CD14-positive monocyte (primary cell): Measurements from ENCODE around the gene C15orf61. TPM values are rescaled to one million over a fixed set of nuclear protein-coding genes. Genes with fewer than 3 reads are reported as not detected.

Source experiments
- DNase-seq, 3 donors: peaks; one replicate each; pipeline ENCODE4 v3.0.0-alpha.2; 2011 to 2022
- H2AFZ ChIP-seq: 2 replicates; pipeline ENCODE4 v1.6.0; 2012; ENCODE audit warnings: mild to moderate bottlenecking, low read depth, low read length, inconsistent platforms; ENCODE audit not compliant: insufficient read depth, poor library complexity, severe bottlenecking
- H3K27ac ChIP-seq, 2 donors: 1 replicate in 1 of 2; 2 replicates in 1 of 2; pipeline ENCODE4 v1.5.1; 2012 to 2013; ENCODE audit warnings: low read length in 2 of 2, control low read depth in 1 of 2, inconsistent platforms in 1 of 2, low read depth in 1 of 2, mild to moderate bottlenecking in 1 of 2
- H3K27me3 ChIP-seq, 2 donors: one replicate each; pipeline versions ENCODE4 v1.6.0 to v1.6.1; 2011 to 2013; ENCODE audit warnings: low read length in 2 of 2; ENCODE audit not compliant: control insufficient read depth in 2 of 2, insufficient read depth in 2 of 2
- H3K36me3 ChIP-seq, 2 donors: replicated peaks in 1 of 2; 1 replicate in 1 of 2; 2 replicates in 1 of 2; pipeline versions ENCODE4 v1.5.1 to v1.6.1; 2012 to 2013; ENCODE audit warnings: low read length in 2 of 2, control low read depth in 1 of 2, inconsistent platforms in 1 of 2, mild to moderate bottlenecking in 1 of 2; ENCODE audit not compliant: insufficient read depth in 2 of 2, control insufficient read depth in 1 of 2
- H3K4me1 ChIP-seq, 2 donors: 1 replicate in 1 of 2; 2 replicates in 1 of 2; pipeline versions ENCODE4 v1.5.1 to v1.6.1; 2012 to 2013; ENCODE audit warnings: low read length in 2 of 2, control low read depth in 1 of 2, inconsistent platforms in 1 of 2, mild to moderate bottlenecking in 1 of 2, moderate library complexity in 1 of 2; ENCODE audit not compliant: insufficient read depth in 2 of 2, control insufficient read depth in 1 of 2
- H3K4me2 ChIP-seq: replicated peaks from 2 replicates; pipeline ENCODE3; 2012; ENCODE audit warnings: low read length, moderate library complexity, mild to moderate bottlenecking; ENCODE audit not compliant: poor library complexity, severe bottlenecking; ENCODE audit errors: extremely low read depth
- H3K4me3 ChIP-seq, 3 experiments: fragments of 200-600 bp in 1 of 3; sonication (generic) in 1 of 3; replicated peaks in 1 of 3; 1 replicate in 2 of 3; 2 replicates in 1 of 3; pipeline ENCODE4 v1.5.1; 2011 to 2013; ENCODE audit warnings: low read length in 3 of 3, mild to moderate bottlenecking in 3 of 3, control low read depth in 2 of 3, low read depth in 2 of 3, inconsistent platforms in 1 of 3, moderate library complexity in 1 of 3
- H3K79me2 ChIP-seq: 2 replicates; pipeline ENCODE4 v1.6.0; 2012; ENCODE audit warnings: mild to moderate bottlenecking, control low read depth, inconsistent platforms, low read length, moderate library complexity; ENCODE audit not compliant: insufficient read depth
- H3K9ac ChIP-seq: 2 replicates; pipeline ENCODE4 v1.6.0; 2017; ENCODE audit warnings: low read length, mild to moderate bottlenecking; ENCODE audit not compliant: insufficient read depth, poor library complexity, severe bottlenecking
- H3K9me3 ChIP-seq, 2 donors: replicated peaks in 1 of 2; 1 replicate in 1 of 2; 2 replicates in 1 of 2; pipeline versions ENCODE4 v1.5.1 to v1.6.1; 2012 to 2013; ENCODE audit warnings: low read length in 2 of 2, control low read depth in 1 of 2; ENCODE audit not compliant: control insufficient read depth in 1 of 2, insufficient read depth in 1 of 2
- H4K20me1 ChIP-seq: 2 replicates; pipeline ENCODE4 v1.6.0; 2012; ENCODE audit warnings: mild to moderate bottlenecking, low read length, control low read depth, moderate library complexity; ENCODE audit not compliant: insufficient read depth
- H3K27ac Mint-ChIP-seq, 7 donors: one replicate each; pipeline ENCODE4 v1.8.0; 2020; ENCODE audit warnings: mild to moderate bottlenecking in 7 of 7, mixed read lengths in 7 of 7, moderate library complexity in 6 of 7, inconsistent platforms in 2 of 7
- H3K27me3 Mint-ChIP-seq, 3 donors: one replicate each; pipeline ENCODE4 v1.8.0; 2021 to 2022; ENCODE audit warnings: low read depth in 3 of 3, mild to moderate bottlenecking in 3 of 3, mixed read lengths in 3 of 3, moderate library complexity in 3 of 3, inconsistent platforms in 1 of 3
- H3K36me3 Mint-ChIP-seq, 2 donors: one replicate each; pipeline ENCODE4 v1.8.0; 2020; ENCODE audit warnings: mixed read lengths in 2 of 2, inconsistent platforms in 1 of 2, mild to moderate bottlenecking in 1 of 2
- H3K4me1 Mint-ChIP-seq: one replicate; pipeline ENCODE4 v1.8.0; 2020; ENCODE audit warnings: mild to moderate bottlenecking, mixed read lengths
- H3K4me3 Mint-ChIP-seq, 2 donors: one replicate each; pipeline ENCODE4 v1.8.0; 2020; ENCODE audit warnings: mild to moderate bottlenecking in 2 of 2, mixed read lengths in 2 of 2, moderate library complexity in 1 of 2
- H3K9me3 Mint-ChIP-seq, 7 donors: one replicate each; pipeline ENCODE4 v1.8.0; 2020 to 2022; ENCODE audit warnings: mixed read lengths in 7 of 7, mild to moderate bottlenecking in 6 of 7, moderate library complexity in 6 of 7, inconsistent platforms in 2 of 7
- WGBS: methylation state at CpG from one replicate; pipeline ENCODE4 v1.1.5; 2013; ENCODE audit warnings: missing lambda C conversion rate; ENCODE audit not compliant: insufficient coverage; 5-methylcytosine and 5-hydroxymethylcytosine counted together
- intact Hi-C, 2 donors: fragments of 100-400 bp; cut with micrococcal nuclease; formaldehyde crosslinking; loops; one replicate each; pipeline versions ENCODE4 v1.15.0 to v1.15.1; 2023
- polyA plus RNA-seq, 3 donors: library from polyadenylated mRNA; depleted of rRNA in 1 of 3; unstranded in 2 of 3; stranded (reverse) in 1 of 3; fragments of 300-500 nt in 2 of 3; fragments of >200 nt in 1 of 3; fragmentation: Illumina TruSeq in 2 of 3; gene quantifications; 1 replicate in 2 of 3; 2 replicates in 1 of 3; pipeline ENCODE4 v1.2.3, GENCODE V29; 2012 to 2021
- TF ChIP-seq, protein P1 (sequence below): fragments of 200-600 bp; IDR thresholded peaks from one replicate; pipeline ENCODE4 v1.8.0; 2022; ENCODE audit warnings: antibody characterized with exemption, mild to moderate bottlenecking

C15orf61 gene
- polyA plus RNA-seq, 3 donors: 3.2 to 3.9 (median 3.6) TPM

DNA sequence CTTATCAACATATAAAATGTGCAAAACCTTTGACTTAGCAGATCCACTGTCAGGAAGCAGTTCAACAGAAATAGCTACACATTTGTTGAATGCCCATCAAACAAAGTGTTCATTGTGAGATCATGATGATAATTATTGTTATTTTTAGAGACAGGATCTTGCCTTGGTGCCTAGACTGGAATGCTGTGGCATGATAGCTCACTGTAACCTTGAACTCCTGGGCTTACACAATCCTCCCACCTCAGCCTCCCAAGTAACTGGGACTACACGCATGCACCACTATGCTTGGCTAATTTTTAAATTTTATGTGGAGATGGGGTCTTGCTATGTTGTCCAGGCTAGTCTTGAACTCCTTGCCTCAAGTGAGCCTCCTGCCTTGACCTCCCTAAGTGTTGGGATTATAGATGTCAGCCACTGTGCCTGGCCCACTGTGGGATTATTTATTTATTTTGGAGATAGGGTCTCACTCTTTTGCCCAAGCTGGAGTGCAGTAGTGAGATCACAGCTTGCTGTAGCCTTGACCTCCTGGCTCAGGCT is 30.3 kb downstream of the C15orf61 start:
- no CpG with 5 or more reads among the region's 1 CpG for WGBS
- intact Hi-C loops: no loop called here
- Histone ChIP-seq H2AFZ (no peak overlapping the region), H3K4me1 (no peaks in the 10 kb centered on the region), H3K9ac (no peak overlapping the region), H3K4me2 (no peak overlapping the region), H3K9me3 (no peaks in the 10 kb centered on the region), H4K20me1 (no peaks in the 10 kb centered on the region), H3K4me3 (no peak overlapping the region), H3K27me3 (no peaks in the 10 kb centered on the region), H3K27ac (no peak overlapping the region), H3K36me3 (peaks cover 36 to 63% of the 10 kb centered on the region in 2 donors), H3K79me2 (peaks cover 6% of the 10 kb centered on the region)
- no peaks in the 10 kb centered on the region for H3K27me3 Mint-ChIP-seq
- peaks cover 41 to 56% of the 10 kb centered on the region in 2 donors for H3K36me3 Mint-ChIP-seq
- no peak overlapping the region for H3K4me3 Mint-ChIP-seq
- no peak for DNase-seq
- H3K27ac Mint-ChIP-seq: no peak overlapping the region
- no peaks in the 10 kb centered on the region for H3K9me3 Mint-ChIP-seq
- H3K4me1 Mint-ChIP-seq: peaks cover 18% of the 10 kb centered on the region
- TF ChIP-seq, protein P1, sequence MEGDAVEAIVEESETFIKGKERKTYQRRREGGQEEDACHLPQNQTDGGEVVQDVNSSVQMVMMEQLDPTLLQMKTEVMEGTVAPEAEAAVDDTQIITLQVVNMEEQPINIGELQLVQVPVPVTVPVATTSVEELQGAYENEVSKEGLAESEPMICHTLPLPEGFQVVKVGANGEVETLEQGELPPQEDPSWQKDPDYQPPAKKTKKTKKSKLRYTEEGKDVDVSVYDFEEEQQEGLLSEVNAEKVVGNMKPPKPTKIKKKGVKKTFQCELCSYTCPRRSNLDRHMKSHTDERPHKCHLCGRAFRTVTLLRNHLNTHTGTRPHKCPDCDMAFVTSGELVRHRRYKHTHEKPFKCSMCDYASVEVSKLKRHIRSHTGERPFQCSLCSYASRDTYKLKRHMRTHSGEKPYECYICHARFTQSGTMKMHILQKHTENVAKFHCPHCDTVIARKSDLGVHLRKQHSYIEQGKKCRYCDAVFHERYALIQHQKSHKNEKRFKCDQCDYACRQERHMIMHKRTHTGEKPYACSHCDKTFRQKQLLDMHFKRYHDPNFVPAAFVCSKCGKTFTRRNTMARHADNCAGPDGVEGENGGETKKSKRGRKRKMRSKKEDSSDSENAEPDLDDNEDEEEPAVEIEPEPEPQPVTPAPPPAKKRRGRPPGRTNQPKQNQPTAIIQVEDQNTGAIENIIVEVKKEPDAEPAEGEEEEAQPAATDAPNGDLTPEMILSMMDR: no peak

DNA sequence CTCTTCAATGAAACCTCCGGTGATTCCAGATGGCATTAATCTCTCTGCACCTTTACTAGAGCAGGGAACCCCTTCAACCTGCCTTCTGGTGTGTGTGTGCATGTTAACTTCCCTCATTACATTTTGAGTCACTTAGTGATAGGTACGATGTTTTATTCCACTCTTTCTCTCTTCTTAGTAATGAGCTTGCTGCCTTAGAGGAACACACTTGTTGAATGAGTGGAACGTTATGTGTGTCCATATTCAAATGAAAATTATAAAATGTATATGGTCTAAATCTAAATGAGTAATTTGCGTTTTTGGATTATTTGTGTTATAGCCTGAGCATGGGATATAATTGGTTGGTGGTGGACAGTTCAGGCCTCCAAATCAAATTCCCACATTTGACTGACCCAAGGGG is 33.6 kb downstream of the C15orf61 start:
- peaks cover 53 to 67% of the 10 kb centered on the region in 2 donors for H3K36me3 Mint-ChIP-seq
- intact Hi-C loops: no loop called here

More for the DNA sequence above, 33.6 kb downstream of the C15orf61 start:
- Mint-ChIP-seq H3K27ac (no peak overlapping the region), H3K4me1 (peaks cover 6% of the 10 kb centered on the region), H3K27me3 (no peaks in the 10 kb centered on the region), H3K9me3 (peaks cover 0 to 10% (median 1%) of the 10 kb centered on the region in 7 donors), H3K4me3 (no peak overlapping the region)
- no peaks in the 10 kb centered on the region for H3K4me1 ChIP-seq
- no peak overlapping the region for H3K27ac ChIP-seq
- H3K9me3 ChIP-seq: peaks cover 0 to 2% of the 10 kb centered on the region in 2 donors
- H3K9ac ChIP-seq: no peak overlapping the region
- H3K4me2 ChIP-seq: no peak overlapping the region
- H3K36me3 ChIP-seq: peaks cover 38 to 75% of the 10 kb centered on the region in 2 donors
- H3K27me3 ChIP-seq: no peaks in the 10 kb centered on the region
- no peak for DNase-seq
- no peaks in the 10 kb centered on the region for H3K79me2 ChIP-seq
- no peak overlapping the region for H2AFZ ChIP-seq
- no CpG with 5 or more reads among the region's 4 CpGs for WGBS
- TF ChIP-seq, protein P1: no peak
- no peak overlapping the region for H3K4me3 ChIP-seq
- no peaks in the 10 kb centered on the region for H4K20me1 ChIP-seq
